Osteocyte (in vitro differentiated cells): ENCODE data around the gene LRTM1. TPM values are rescaled to one million over a fixed set of nuclear protein-coding genes. Genes with fewer than 3 reads are reported as not detected.
A peak's percentile ranks its signal among the peaks of the same experiment; 100 is the strongest.

Experiments
- DNase-seq: peaks from one replicate; pipeline ENCODE4 v3.0.0; 2021; ENCODE audit warnings: mixed read lengths; ENCODE audit not compliant: unreplicated experiment; ENCODE audit errors: extremely low spot score
- H3K27ac Mint-ChIP-seq: one replicate; pipeline ENCODE4 v1.8.0; 2021; ENCODE audit warnings: mild to moderate bottlenecking, mixed read lengths; ENCODE audit not compliant: unreplicated experiment
- H3K27me3 Mint-ChIP-seq: one replicate; pipeline ENCODE4 v1.8.0; 2021; ENCODE audit warnings: mixed read lengths; ENCODE audit not compliant: unreplicated experiment
- H3K36me3 Mint-ChIP-seq: one replicate; pipeline ENCODE4 v1.8.0; 2021; ENCODE audit warnings: mixed read lengths; ENCODE audit not compliant: unreplicated experiment
- H3K4me1 Mint-ChIP-seq: one replicate; pipeline ENCODE4 v1.8.0; 2021; ENCODE audit warnings: mixed read lengths; ENCODE audit not compliant: unreplicated experiment
- H3K4me3 Mint-ChIP-seq: one replicate; pipeline ENCODE4 v1.8.0; 2021; ENCODE audit warnings: mild to moderate bottlenecking, moderate library complexity, mixed read lengths; ENCODE audit not compliant: unreplicated experiment
- H3K9me3 Mint-ChIP-seq: one replicate; pipeline ENCODE4 v1.8.0; 2021; ENCODE audit warnings: mixed read lengths; ENCODE audit not compliant: unreplicated experiment
- total RNA-seq: library from RNA; stranded (reverse); gene quantifications from 2 replicates; pipeline ENCODE4 v1.2.1, GENCODE V29; 2021
- TF ChIP-seq, protein P1 (sequence below): fragments of 200-600 bp; sonication (generic); IDR thresholded peaks from 2 replicates; pipeline ENCODE4 v1.5.0; 2021; ENCODE audit warnings: antibody characterized with exemption, mild to moderate bottlenecking, moderate library complexity

Gene LRTM1
- total RNA-seq, 1 donor from 2014 or later: not detected

GRCh38 chr3:54935869-54936268 lies 8.0 kb upstream of the LRTM1 start:
- Mint-ChIP-seq H3K27me3 (no peaks in the 10 kb centered on the region), H3K27ac (no peak overlapping the region), H3K36me3 (no peaks in the 10 kb centered on the region), H3K4me1 (peaks cover 10% of the 10 kb centered on the region), H3K4me3 (no peak overlapping the region), H3K9me3 (no peaks in the 10 kb centered on the region)
- no peak for DNase-seq
- TF ChIP-seq, protein P1, sequence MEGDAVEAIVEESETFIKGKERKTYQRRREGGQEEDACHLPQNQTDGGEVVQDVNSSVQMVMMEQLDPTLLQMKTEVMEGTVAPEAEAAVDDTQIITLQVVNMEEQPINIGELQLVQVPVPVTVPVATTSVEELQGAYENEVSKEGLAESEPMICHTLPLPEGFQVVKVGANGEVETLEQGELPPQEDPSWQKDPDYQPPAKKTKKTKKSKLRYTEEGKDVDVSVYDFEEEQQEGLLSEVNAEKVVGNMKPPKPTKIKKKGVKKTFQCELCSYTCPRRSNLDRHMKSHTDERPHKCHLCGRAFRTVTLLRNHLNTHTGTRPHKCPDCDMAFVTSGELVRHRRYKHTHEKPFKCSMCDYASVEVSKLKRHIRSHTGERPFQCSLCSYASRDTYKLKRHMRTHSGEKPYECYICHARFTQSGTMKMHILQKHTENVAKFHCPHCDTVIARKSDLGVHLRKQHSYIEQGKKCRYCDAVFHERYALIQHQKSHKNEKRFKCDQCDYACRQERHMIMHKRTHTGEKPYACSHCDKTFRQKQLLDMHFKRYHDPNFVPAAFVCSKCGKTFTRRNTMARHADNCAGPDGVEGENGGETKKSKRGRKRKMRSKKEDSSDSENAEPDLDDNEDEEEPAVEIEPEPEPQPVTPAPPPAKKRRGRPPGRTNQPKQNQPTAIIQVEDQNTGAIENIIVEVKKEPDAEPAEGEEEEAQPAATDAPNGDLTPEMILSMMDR: no peak

GRCh38 chr3:54932606-54933005 lies 4.7 kb upstream of the LRTM1 start:
- Mint-ChIP-seq H3K36me3 (no peaks in the 10 kb centered on the region), H3K27me3 (no peaks in the 10 kb centered on the region), H3K4me1 (no peaks in the 10 kb centered on the region), H3K9me3 (no peaks in the 10 kb centered on the region), H3K27ac (no peak overlapping the region), H3K4me3 (no peak overlapping the region)
- no peak for DNase-seq
- TF ChIP-seq, protein P1: no peak

GRCh38 chr3:54931182-54931581 lies 3.3 kb upstream of the LRTM1 start:
- DNase-seq: no peak
- Mint-ChIP-seq H3K9me3 (no peaks in the 10 kb centered on the region), H3K36me3 (no peaks in the 10 kb centered on the region), H3K27me3 (no peaks in the 10 kb centered on the region), H3K4me3 (no peak overlapping the region), H3K27ac (no peak overlapping the region), H3K4me1 (no peaks in the 10 kb centered on the region)
- TF ChIP-seq, protein P1: no peak

DNA sequence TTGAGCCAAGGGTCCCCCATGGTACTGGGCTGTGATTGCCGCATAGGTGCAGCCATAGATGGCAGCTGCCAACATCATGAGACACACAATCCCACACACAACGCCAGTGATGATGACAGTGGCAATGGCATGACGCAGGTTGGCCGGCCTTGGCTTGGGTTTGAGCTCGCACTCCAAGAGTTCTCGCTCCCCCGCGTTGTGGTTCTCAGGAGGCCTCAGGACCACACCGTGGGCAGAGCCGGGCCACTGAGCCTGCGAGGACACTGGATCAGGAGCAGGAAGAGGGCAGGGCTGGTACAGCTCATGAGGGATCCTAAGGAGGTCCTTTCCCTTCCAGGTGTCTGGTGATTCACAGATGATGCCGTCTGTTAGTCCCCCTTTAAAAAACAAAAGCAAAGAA lies 9.3 kb downstream of the LRTM1 start:
- no peaks in the 10 kb centered on the region for H3K9me3 Mint-ChIP-seq
- no peaks in the 10 kb centered on the region for H3K27me3 Mint-ChIP-seq
- H3K4me3 Mint-ChIP-seq: no peak overlapping the region
- DNase-seq: no peak
- H3K36me3 Mint-ChIP-seq: no peaks in the 10 kb centered on the region
- TF ChIP-seq, protein P1: no peak
- peak overlapping the region; percentile 82 for H3K27ac Mint-ChIP-seq
- H3K4me1 Mint-ChIP-seq: peaks cover 35% of the 10 kb centered on the region

DNA sequence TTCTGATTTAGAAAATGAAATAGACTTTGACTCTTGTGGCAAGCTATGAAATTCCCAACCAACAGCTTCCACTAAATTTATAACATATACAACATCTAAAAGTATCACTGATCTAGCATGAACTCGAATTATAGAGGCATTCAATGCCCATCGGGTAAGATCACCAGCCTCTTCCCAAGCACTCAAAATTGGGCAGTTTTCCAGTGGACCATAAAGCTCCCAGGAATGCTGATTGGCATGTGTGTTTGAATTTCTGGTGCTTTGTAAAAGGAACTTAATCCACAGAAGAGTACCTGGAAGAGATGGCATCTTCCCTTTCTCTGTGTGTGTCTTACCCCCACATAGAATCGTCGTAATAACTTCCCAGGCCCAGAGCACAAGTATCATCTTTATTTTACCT lies 10.0 kb downstream of the LRTM1 start:
- DNase-seq: no peak
- peak overlapping the region; percentile 82 for H3K27ac Mint-ChIP-seq
- H3K27me3 Mint-ChIP-seq: no peaks in the 10 kb centered on the region
- TF ChIP-seq, protein P1: no peak
- no peaks in the 10 kb centered on the region for H3K9me3 Mint-ChIP-seq
- peaks cover 35% of the 10 kb centered on the region for H3K4me1 Mint-ChIP-seq
- no peaks in the 10 kb centered on the region for H3K36me3 Mint-ChIP-seq
- no peak overlapping the region for H3K4me3 Mint-ChIP-seq
